OCI-LY7 (cell line): ENCODE data around the gene METTL5. TPM values are rescaled to one million over a fixed set of nuclear protein-coding genes. Genes with fewer than 3 reads are reported as not detected.
"Not testable (repeated sequence)": the region's sequence is repeated elsewhere in the genome, so short reads cannot be mapped to it uniquely, and the experiment has no call there.

ENCODE experiments used
- Bru-seq: library from RNA; stranded (reverse); fragments of 400-500 nt; gene quantifications from one replicate; lab custom pipeline; 2021; lab: Mats Ljungman, UMichigan
- BruChase-seq, 2 experiments: library from RNA; stranded (reverse); fragments of 400-500 nt; gene quantifications; one replicate each; lab custom pipeline; 2021; lab: Mats Ljungman, UMichigan
- BruUV-seq: library from RNA; stranded (reverse); fragments of 400-500 nt; replicated peaks from 2 replicates; lab custom pipeline; 2021; lab: Mats Ljungman, UMichigan
- CTCF ChIA-PET: fragments of 300-600 bp; sonication (Branson Sonifier 250); formaldehyde crosslinking; loops from one replicate; lab custom pipeline; 2022; ENCODE audit warnings: antibody characterized with exemption; ENCODE audit not compliant: unreplicated experiment; lab: Charles Lee
- POLR2A ChIA-PET: fragments of 300-600 bp; sonication (Branson Sonifier 250); formaldehyde crosslinking; loops from one replicate; lab custom pipeline; 2022; ENCODE audit warnings: antibody characterized with exemption; lab: Charles Lee
- DNase-seq: peaks from one replicate; pipeline ENCODE4 v3.0.0-alpha.2; 2015; ENCODE audit warnings: low spot score
- H2AFZ ChIP-seq: fragments of 200-600 bp; sonication (generic), shearing (Covaris generic); 2 replicates; pipeline ENCODE4 v1.6.1; 2014; ENCODE audit warnings: mild to moderate bottlenecking, antibody characterized with exemption, low read length, moderate library complexity
- H3K27ac ChIP-seq: fragments of 200-600 bp; sonication (generic); 2 replicates; pipeline ENCODE4 v1.5.1; 2014; ENCODE audit warnings: mixed run types, low read depth, mild to moderate bottlenecking, moderate library complexity, low read length, inconsistent platforms; ENCODE audit not compliant: poor library complexity, severe bottlenecking
- H3K36me3 ChIP-seq: fragments of 200-600 bp; sonication (generic); 2 replicates; pipeline ENCODE4 v1.6.1; 2014; ENCODE audit warnings: mild to moderate bottlenecking, antibody characterized with exemption, low read length, moderate library complexity, mixed read lengths; ENCODE audit not compliant: insufficient read depth
- H3K4me1 ChIP-seq: fragments of 200-600 bp; sonication (generic); 2 replicates; pipeline ENCODE4 v1.5.1; 2014; ENCODE audit warnings: mild to moderate bottlenecking, low read length; ENCODE audit not compliant: insufficient read depth, poor library complexity, severe bottlenecking
- H3K4me2 ChIP-seq: fragments of 200-600 bp; sonication (generic); 2 replicates; pipeline ENCODE4 v1.6.1; 2014; ENCODE audit warnings: mild to moderate bottlenecking, low read length
- H3K4me3 ChIP-seq: fragments of 200-600 bp; sonication (generic); 2 replicates; pipeline ENCODE4 v1.5.1; 2014; ENCODE audit warnings: mild to moderate bottlenecking, low read depth, low read length; ENCODE audit not compliant: poor library complexity, severe bottlenecking
- H3K79me2 ChIP-seq: fragments of 200-600 bp; sonication (generic); 2 replicates; pipeline ENCODE4 v1.6.1; 2016; ENCODE audit warnings: low read depth, mild to moderate bottlenecking, low read length, moderate library complexity, mixed read lengths; ENCODE audit not compliant: insufficient read depth
- H3K9me2 ChIP-seq: fragments of 200-600 bp; sonication (generic); 2 replicates; pipeline ENCODE4 v1.6.1; 2016; ENCODE audit warnings: mild to moderate bottlenecking, low read length, mixed read lengths; ENCODE audit not compliant: insufficient read depth
- H3K9me3 ChIP-seq: fragments of 200-600 bp; sonication (generic); 2 replicates; pipeline ENCODE4 v1.6.1; 2014; ENCODE audit warnings: mild to moderate bottlenecking, mixed run types, low read length, mixed read lengths
- H4K20me1 ChIP-seq: fragments of 200-600 bp; sonication (generic); 2 replicates; pipeline ENCODE4 v1.6.1; 2014; ENCODE audit warnings: mild to moderate bottlenecking, antibody characterized with exemption, low read length, moderate library complexity, mixed read lengths; ENCODE audit not compliant: insufficient read depth
- CTCF ChIP-seq: fragments of 200-600 bp; sonication (generic); conservative IDR thresholded peaks from 2 replicates; pipeline ENCODE4 v1.5.1; 2014; ENCODE audit warnings: mild to moderate bottlenecking, antibody characterized with exemption, low read length, moderate library complexity, mixed read lengths
- EZH2phosphoT487 ChIP-seq: fragments of 200-600 bp; sonication (generic); IDR thresholded peaks from 2 replicates; pipeline ENCODE4 v1.6.1; 2018; ENCODE audit warnings: low read depth, borderline replicate concordance, mild to moderate bottlenecking, mixed run types, antibody characterized with exemption, low read length, moderate library complexity, mixed read lengths
- intact Hi-C: fragments of 100-400 bp; cut with micrococcal nuclease; formaldehyde crosslinking; loops from one replicate; pipeline ENCODE4 v1.10.0; 2022; ENCODE audit not compliant: unreplicated experiment
- long read RNA-seq: library from polyadenylated mRNA; stranded (forward); transcript quantifications from one replicate; pipeline ENCODE4 v2.0.0, GENCODE V29; 2022
- total RNA-seq, 2 experiments: library from RNA; depleted of rRNA in 1 of 2; stranded (reverse); fragments of >200 nt in 1 of 2; shearing (Covaris generic) in 1 of 2; gene quantifications; 2 replicates each; pipeline ENCODE4 v1.2.3, GENCODE V29; 2014 to 2022

METTL5 gene
- total RNA-seq (2014; rRNA removed; shearing (Covaris generic)) (52.3 and 56.7 TPM in 2 replicates), total RNA-seq (2022) (82.2 and 87.3 TPM in 2 replicates), Bru-seq, nascent RNA (percentile 78 among the genes with signal in this experiment), BruChase-seq, experiment 1, labeled RNA remaining after a 6-hour chase (percentile 78 among the genes with signal in this experiment), BruChase-seq, experiment 2, labeled RNA remaining after a 2-hour chase (percentile 80 among the genes with signal in this experiment)
- long read RNA-seq, transcript METTL5-201 (7 exons, 1,010 nt) = minor isoform, 6 of 123 reads
- long read RNA-seq, transcript METTL5-206 (8 exons, 880 nt) = major isoform, 65 of 123 reads
- long read RNA-seq, transcript METTL5-203 (8 exons, 800 nt) = minor isoform, 24 of 123 reads
- long read RNA-seq, partial matches to known transcripts = 6 of 123 reads
- long read RNA-seq, other reads (novel, unspliced or antisense) = 20 of 123 reads

- POLR2A ChIA-PET = interaction anchor here (1.0 to 2.6 kb wide), 3 partner anchors 9 to 21 kb away, joined by 3 to 13 read pairs (median 4); no protein-coding TSS in a partner anchor
- Histone ChIP-seq H3K27ac (peak within 1 kb of the TSS; percentile 24), H3K79me2 (peaks cover 43% of the 10 kb centered on the region), H3K36me3 (peaks cover 30% of the 10 kb centered on the region), H3K4me2 (peak within 1 kb of the TSS; percentile 92), H3K9me3 (no peaks in the 10 kb centered on the region), H3K9me2 (no peaks in the 10 kb centered on the region), H4K20me1 (0 out of 2 replicates have a peak, but pooled peaks cover 7% of the 10 kb centered on the region), H3K4me3 (peak within 1 kb of the TSS; percentile 74), H2AFZ (peak within 1 kb of the TSS; percentile 56), H3K4me1 (peaks cover 38% of the 10 kb centered on the region)
- intact Hi-C loops = loop anchor here (1.0 to 2.0 kb wide), 2 partner anchors 26 to 104 kb away; partner anchors contain the start of gene SSB
- BruUV-seq = TSS peak; percentile 75
- DNase-seq = peak; percentile 85
- TF ChIP-seq EZH2phosphoT487 (no peak), CTCF (peak; percentile 95)
- CTCF ChIA-PET = interaction anchor here (0.6 to 0.9 kb wide), 2 partner anchors 9 to 104 kb away, joined by 3 to 4 read pairs; no protein-coding TSS in a partner anchor
Measured at GRCh38 chr2:169824373-169825333, at the start of gene METTL5. Gene METTL5, minus strand, starts transcription at chr2:169824905. Its CDS starts 308 bp downstream, at chr2:169824597.

- no peak overlapping the region for H3K27ac ChIP-seq
- no peaks in the 10 kb centered on the region for H3K9me3 ChIP-seq
- H3K4me1 ChIP-seq = no peaks in the 10 kb centered on the region
- H3K9me2 ChIP-seq = no peaks in the 10 kb centered on the region
- DNase-seq = no peak
- H3K4me3 ChIP-seq = no peak overlapping the region
- ChIA-PET POLR2A (interaction anchor here (0.7 to 1.0 kb wide), 3 partner anchors 12 to 26 kb away, joined by 3 to 5 read pairs (median 4); no protein-coding TSS in a partner anchor), CTCF (no interaction called here)
- no TSS peak for BruUV-seq
- intact Hi-C loops = no loop called here
- no peak overlapping the region for H3K4me2 ChIP-seq
- TF ChIP-seq EZH2phosphoT487 (no peak), CTCF (no peak)
- no peak overlapping the region for H2AFZ ChIP-seq
- H4K20me1 ChIP-seq = no peaks in the 10 kb centered on the region
- H3K79me2 ChIP-seq = no peaks in the 10 kb centered on the region
- no peaks in the 10 kb centered on the region for H3K36me3 ChIP-seq
Measured at GRCh38 chr2:169871994-169872393, 47.3 kb upstream of the METTL5 start.

GRCh38 chr2:169871369-169871768 lies 46.7 kb upstream of the METTL5 start:
- POLR2A ChIA-PET = interaction anchor here (0.6 to 1.0 kb wide), 2 partner anchors 25 to 71 kb away, joined by 3 to 6 read pairs; no protein-coding TSS in a partner anchor
- H3K4me2 ChIP-seq, H3K27ac ChIP-seq, H3K4me3 ChIP-seq, DNase-seq, H4K20me1 ChIP-seq, intact Hi-C loops, BruUV-seq, H3K9me3 ChIP-seq, H2AFZ ChIP-seq, H3K36me3 ChIP-seq, H3K4me1 ChIP-seq, H3K9me2 ChIP-seq, H3K79me2 ChIP-seq, CTCF ChIA-PET: not testable (repeated sequence)
